ENCODE measurements around the gene PGAM5. TPM values are rescaled to one million over a fixed set of nuclear protein-coding genes. Genes with fewer than 3 reads are reported as not detected.

PGAM5 gene
- total and polyA plus RNA-seq, 2 of the 4 experiments (the other 2 are of a cell fraction): 25.2 to 37.8 TPM

- H3K56ac ChIP-seq (ENCODE audit: extremely low read depth, insufficient read depth, low read length): no peak overlapping the region
- H4K91ac ChIP-seq (ENCODE audit: insufficient read depth, low read depth, low read length): no peak overlapping the region
- H3K27ac ChIP-seq (ENCODE audit: insufficient read depth, low read length): no peak overlapping the region
- H3K4me1 ChIP-seq (ENCODE audit: control insufficient read depth, insufficient read depth, low read length): no peaks in the 10 kb centered on the region
- no peaks in the 10 kb centered on the region for H3K27me3 ChIP-seq (ENCODE audit: control insufficient read depth, insufficient read depth, low read length)
- H2BK20ac ChIP-seq (ENCODE audit: low read depth, low read length): no peak overlapping the region
- H2BK120ac ChIP-seq (ENCODE audit: low read depth, low read length): no peak overlapping the region
- H4K8ac ChIP-seq (ENCODE audit: low read depth in 2 of 2, low read length in 2 of 2): no peak overlapping the region
- H2AK5ac ChIP-seq (ENCODE audit: low read depth, low read length): no peak overlapping the region
- H3K4ac ChIP-seq (ENCODE audit: low read depth, low read length): no peak overlapping the region
- in situ Hi-C loops (cut with MboI; ENCODE audit: low sequenced_read_pairs): no loop called here
- H3K9ac ChIP-seq (ENCODE audit: low read depth, low read length): no peak overlapping the region
- peaks cover 6% of the 10 kb centered on the region; the same call in 1 of the 2 replicates for H3K9me1 ChIP-seq (ENCODE audit: insufficient read depth, low read length)
- no peak overlapping the region for H3K18ac ChIP-seq (ENCODE audit: low read depth, low read length)
- H3K23ac ChIP-seq (ENCODE audit: low read depth, low read length): no peak overlapping the region
- TF ChIP-seq CHD1 (IDR thresholded peaks at IDR 0.05; ENCODE audit: low read depth, low read length) (no peak), POLR2A (IDR thresholded peaks at IDR 0.05; ENCODE audit: low read depth, low read length) (no peak), BHLHE40 (IDR thresholded peaks at IDR 0.05; ENCODE audit: low read depth, low read length) (no peak), SMC3 (IDR thresholded peaks at IDR 0.05; ENCODE audit: low read depth, low read length) (no peak), FOS (IDR thresholded peaks at IDR 0.05; ENCODE audit: low read depth, low read length) (no peak), CEBPB (IDR thresholded peaks at IDR 0.05; ENCODE audit: low read depth, low read length) (no peak), MAFK (IDR thresholded peaks at IDR 0.05; ENCODE audit: low read depth, low read length) (no peak), MXI1 (IDR thresholded peaks at IDR 0.05; ENCODE audit: borderline replicate concordance, low read depth, low read length) (no peak)
- TF ChIP-seq, protein P1, sequence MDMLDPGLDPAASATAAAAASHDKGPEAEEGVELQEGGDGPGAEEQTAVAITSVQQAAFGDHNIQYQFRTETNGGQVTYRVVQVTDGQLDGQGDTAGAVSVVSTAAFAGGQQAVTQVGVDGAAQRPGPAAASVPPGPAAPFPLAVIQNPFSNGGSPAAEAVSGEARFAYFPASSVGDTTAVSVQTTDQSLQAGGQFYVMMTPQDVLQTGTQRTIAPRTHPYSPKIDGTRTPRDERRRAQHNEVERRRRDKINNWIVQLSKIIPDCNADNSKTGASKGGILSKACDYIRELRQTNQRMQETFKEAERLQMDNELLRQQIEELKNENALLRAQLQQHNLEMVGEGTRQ (IDR thresholded peaks at IDR 0.05; ENCODE audit: low read depth, low read length): no peak
- dilution Hi-C loops (cut with HindIII; ENCODE audit: low sequenced_read_pairs, unreplicated experiment): no loop called here
- no peak overlapping the region for H4K5ac ChIP-seq (ENCODE audit: low read depth, low read length)
- no CpG with 5 or more reads among the region's 12 CpGs for WGBS, 2 experiments (ENCODE audit: extremely low coverage in 2 of 2, insufficient read length in 1 of 2)
- H3K9me3 ChIP-seq (ENCODE audit: control insufficient read depth, insufficient read depth, low read length): no peaks in the 10 kb centered on the region
- no peak overlapping the region for H2BK15ac ChIP-seq (ENCODE audit: low read depth, low read length)
- intact Hi-C loops (cut with micrococcal nuclease): no loop called here
- H4K20me1 ChIP-seq (ENCODE audit: insufficient read depth, low read length): no peaks in the 10 kb centered on the region; the same call in 1 of the 2 replicates
- CTCF ChIA-PET: no interaction called here
- no peak overlapping the region for H2BK5ac ChIP-seq (ENCODE audit: low read depth, low read length, poor library complexity, severe bottlenecking)
- ATAC-seq (ENCODE audit: low read depth) (no peak), DNase-seq (no peak)
- no TSS peak for BruUV-seq (replicated peaks)
- no peaks in the 10 kb centered on the region; a peak in 1 of 4 replicates for H3K79me1 ChIP-seq (ENCODE audit: low read depth in 1 of 2, low read length in 2 of 2)
- H3K36me3 ChIP-seq (ENCODE audit: control insufficient read depth, insufficient read depth, low read length): peaks cover 47% of the 10 kb centered on the region
- no peak overlapping the region for H2AK9ac ChIP-seq (replicated peaks; ENCODE audit: low read depth, low read length, poor library complexity)
- POLR2A ChIA-PET (ENCODE audit: unreplicated experiment): no interaction called here
- H2AFZ ChIP-seq (replicated peaks; ENCODE audit: low read length, poor library complexity): no peak overlapping the region
- H3K4me3 ChIP-seq (ENCODE audit: insufficient read depth, low read depth, low read length): no peak overlapping the region
- H3K14ac ChIP-seq (replicated peaks; ENCODE audit: low read depth, low read length): no peak overlapping the region
- no peak overlapping the region for H3K4me2 ChIP-seq (ENCODE audit: low read depth, low read length)
Observed at GRCh38 chr12:132672678-132673077, 38.0 kb upstream of the PGAM5 start.
